ENCODE results near the gene DCDC2C.

DNA sequence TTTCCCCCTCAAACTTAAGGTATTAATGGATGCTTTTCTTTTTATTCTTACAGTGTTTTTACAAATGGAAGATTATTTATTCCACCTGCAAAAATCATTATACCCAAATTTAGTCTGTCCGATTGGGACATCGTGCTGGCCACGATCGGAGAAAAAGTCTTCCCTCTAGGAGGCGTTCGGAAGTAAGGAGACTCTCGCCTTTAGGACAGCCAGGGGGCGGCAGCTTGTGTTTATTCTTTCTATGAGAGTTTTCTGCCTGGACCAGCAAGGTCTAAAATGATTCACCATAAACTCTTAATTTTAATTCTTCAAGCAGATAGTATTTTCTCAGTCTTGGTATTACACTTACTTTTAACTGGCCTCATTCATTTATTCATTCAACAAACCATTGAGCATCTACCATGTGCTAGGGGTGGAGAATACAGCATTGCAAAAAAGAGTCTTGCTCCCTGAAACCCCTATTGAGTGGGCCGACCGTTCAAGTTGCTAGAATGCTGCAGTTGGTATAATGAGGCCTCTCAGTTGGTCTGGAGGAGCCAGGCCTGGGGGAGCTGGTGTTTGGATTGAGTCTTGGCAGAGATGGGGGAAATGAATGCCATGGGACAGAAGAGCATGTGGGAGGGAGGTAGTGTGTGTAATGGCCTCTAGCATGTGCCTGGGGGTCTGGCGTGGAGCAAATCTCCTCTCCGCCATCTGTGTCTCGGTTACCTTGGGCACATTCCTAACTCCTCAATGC is 38.7 kb downstream of the DCDC2C start:
- TF ChIP-seq, protein P1, sequence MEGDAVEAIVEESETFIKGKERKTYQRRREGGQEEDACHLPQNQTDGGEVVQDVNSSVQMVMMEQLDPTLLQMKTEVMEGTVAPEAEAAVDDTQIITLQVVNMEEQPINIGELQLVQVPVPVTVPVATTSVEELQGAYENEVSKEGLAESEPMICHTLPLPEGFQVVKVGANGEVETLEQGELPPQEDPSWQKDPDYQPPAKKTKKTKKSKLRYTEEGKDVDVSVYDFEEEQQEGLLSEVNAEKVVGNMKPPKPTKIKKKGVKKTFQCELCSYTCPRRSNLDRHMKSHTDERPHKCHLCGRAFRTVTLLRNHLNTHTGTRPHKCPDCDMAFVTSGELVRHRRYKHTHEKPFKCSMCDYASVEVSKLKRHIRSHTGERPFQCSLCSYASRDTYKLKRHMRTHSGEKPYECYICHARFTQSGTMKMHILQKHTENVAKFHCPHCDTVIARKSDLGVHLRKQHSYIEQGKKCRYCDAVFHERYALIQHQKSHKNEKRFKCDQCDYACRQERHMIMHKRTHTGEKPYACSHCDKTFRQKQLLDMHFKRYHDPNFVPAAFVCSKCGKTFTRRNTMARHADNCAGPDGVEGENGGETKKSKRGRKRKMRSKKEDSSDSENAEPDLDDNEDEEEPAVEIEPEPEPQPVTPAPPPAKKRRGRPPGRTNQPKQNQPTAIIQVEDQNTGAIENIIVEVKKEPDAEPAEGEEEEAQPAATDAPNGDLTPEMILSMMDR (IDR thresholded peaks at IDR 0.05): no peak
- TF ChIP-seq POLR2A (IDR thresholded peaks at IDR 0.05): no peak
